Mucosa of rectum (tissue), 2 donors: ENCODE data around the gene EME2.

Experiments used
- H3K27ac ChIP-seq, 2 donors: one replicate each; pipeline ENCODE4 v1.7.0; 2013; ENCODE audit warnings: inconsistent platforms in 2 of 2, low read depth in 2 of 2, low read length in 2 of 2
- H3K27me3 ChIP-seq, 2 donors: one replicate each; pipeline ENCODE4 v1.7.0; 2013; ENCODE audit warnings: low read length in 2 of 2; ENCODE audit not compliant: control insufficient read depth in 2 of 2, insufficient read depth in 2 of 2
- H3K36me3 ChIP-seq, 2 donors: one replicate each; pipeline ENCODE4 v1.7.0; 2013; ENCODE audit warnings: low read length in 2 of 2; ENCODE audit not compliant: control insufficient read depth in 2 of 2, insufficient read depth in 2 of 2
- H3K4me1 ChIP-seq, 2 donors: one replicate each; pipeline ENCODE4 v1.7.0; 2013; ENCODE audit warnings: low read length in 2 of 2, mild to moderate bottlenecking in 1 of 2; ENCODE audit not compliant: control insufficient read depth in 2 of 2, insufficient read depth in 2 of 2
- H3K4me3 ChIP-seq, 2 donors: one replicate each; pipeline ENCODE4 v1.7.0; 2013; ENCODE audit warnings: low read length in 2 of 2
- H3K9ac ChIP-seq, 2 donors: one replicate each; pipeline ENCODE4 v1.7.0; 2013; ENCODE audit warnings: low read length in 2 of 2, low read depth in 1 of 2, mild to moderate bottlenecking in 1 of 2
- H3K9me3 ChIP-seq, 2 donors: one replicate each; pipeline ENCODE4 v1.7.0; 2013; ENCODE audit warnings: low read length in 2 of 2; ENCODE audit not compliant: control insufficient read depth in 2 of 2
- donor health status: healthy.
- donor health status: Normal muscosa, but diverticular disease.

The EME2 gene

DNA sequence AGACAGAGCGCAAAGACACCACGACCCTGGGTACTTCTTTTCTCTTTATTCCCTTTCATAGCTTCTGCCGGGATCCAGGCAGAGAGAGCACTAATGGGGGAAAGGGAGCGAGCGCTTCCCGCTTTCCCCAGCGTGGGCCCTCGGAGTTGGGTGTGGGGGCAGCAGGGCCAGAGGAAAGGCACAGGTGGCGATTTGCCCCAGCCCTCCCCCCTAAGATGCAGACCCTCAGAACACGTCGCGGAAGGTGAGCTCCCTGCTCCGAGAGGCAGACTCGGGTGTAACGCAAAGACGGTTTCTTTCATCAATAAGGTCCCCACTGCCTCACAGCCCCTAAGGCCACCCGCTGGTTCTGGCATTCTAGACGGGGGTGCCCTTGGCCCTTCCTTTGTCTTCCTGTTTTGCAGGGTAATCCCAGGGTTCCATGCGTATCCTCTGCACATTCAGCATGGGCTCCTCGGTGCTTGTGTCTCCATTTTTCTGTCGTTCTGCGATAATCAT is 697 bp upstream of the EME2 start:
- Histone ChIP-seq H3K4me3 (peak overlapping the region; percentile 81 to 88), H3K9me3 (no peaks in the 10 kb centered on the region), H3K27ac (peak overlapping the region; percentile 90 to 91), H3K27me3 (no peaks in the 10 kb centered on the region), H3K9ac (peak overlapping the region; percentile 78 to 79), H3K36me3 (peaks cover 19 to 32% of the 10 kb centered on the region in 2 donors), H3K4me1 (peaks cover 27 to 34% of the 10 kb centered on the region in 2 donors)

DNA sequence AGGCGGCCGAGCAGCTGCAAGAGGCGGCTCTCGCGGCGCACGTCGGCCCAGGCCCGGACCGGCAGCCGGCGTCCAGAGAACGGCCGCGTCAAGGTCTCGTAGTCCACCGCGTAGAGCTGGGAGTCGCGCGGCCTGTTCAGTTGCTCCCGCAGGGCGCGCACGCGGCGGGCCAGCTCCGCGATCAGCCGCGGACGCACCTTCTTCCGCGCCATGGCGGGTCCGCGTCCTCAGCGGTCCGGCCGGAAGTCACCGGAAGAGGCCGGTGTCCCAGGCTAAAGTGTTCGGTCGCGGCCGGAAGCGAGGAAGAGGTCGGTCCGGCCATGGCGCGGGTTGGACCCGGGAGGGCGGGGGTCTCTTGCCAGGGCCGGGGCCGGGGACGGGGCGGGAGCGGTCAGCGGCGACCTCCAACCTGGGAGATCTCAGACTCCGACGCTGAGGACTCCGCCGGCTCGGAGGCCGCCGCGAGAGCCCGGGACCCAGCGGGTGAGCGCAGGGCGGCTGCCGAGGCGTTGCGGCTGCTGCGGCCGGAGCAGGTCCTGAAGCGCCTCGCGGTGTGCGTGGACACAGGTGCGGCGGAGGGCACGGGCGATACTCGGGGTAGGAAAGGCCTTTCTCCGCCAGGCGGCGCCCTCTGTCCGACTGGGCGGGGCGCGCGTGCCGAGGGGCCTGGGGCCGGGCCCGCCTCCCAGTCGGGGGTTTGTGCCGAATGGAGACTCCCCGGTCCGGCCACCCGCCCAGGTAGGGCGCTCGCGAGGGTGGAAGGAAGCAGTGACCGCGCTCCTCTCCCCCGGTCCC is 495 bp downstream of the EME2 start, which contains the start of gene MRPS34:
Gene MRPS34, minus strand, starts transcription at position 227 of the 795 bp plus-strand sequence. Its CDS starts 15 bp downstream, at position 212.
- H3K9ac ChIP-seq = peak within 1 kb of the TSS; percentile 78 to 79
- peaks cover 19 to 32% of the 10 kb centered on the region in 2 donors for H3K36me3 ChIP-seq
- H3K27ac ChIP-seq = peak within 1 kb of the TSS; percentile 90 to 91
- no peaks in the 10 kb centered on the region for H3K9me3 ChIP-seq
- H3K4me1 ChIP-seq = peaks cover 27 to 34% of the 10 kb centered on the region in 2 donors
- H3K27me3 ChIP-seq = no peaks in the 10 kb centered on the region
- H3K4me3 ChIP-seq = peak within 1 kb of the TSS; percentile 81 to 88

DNA sequence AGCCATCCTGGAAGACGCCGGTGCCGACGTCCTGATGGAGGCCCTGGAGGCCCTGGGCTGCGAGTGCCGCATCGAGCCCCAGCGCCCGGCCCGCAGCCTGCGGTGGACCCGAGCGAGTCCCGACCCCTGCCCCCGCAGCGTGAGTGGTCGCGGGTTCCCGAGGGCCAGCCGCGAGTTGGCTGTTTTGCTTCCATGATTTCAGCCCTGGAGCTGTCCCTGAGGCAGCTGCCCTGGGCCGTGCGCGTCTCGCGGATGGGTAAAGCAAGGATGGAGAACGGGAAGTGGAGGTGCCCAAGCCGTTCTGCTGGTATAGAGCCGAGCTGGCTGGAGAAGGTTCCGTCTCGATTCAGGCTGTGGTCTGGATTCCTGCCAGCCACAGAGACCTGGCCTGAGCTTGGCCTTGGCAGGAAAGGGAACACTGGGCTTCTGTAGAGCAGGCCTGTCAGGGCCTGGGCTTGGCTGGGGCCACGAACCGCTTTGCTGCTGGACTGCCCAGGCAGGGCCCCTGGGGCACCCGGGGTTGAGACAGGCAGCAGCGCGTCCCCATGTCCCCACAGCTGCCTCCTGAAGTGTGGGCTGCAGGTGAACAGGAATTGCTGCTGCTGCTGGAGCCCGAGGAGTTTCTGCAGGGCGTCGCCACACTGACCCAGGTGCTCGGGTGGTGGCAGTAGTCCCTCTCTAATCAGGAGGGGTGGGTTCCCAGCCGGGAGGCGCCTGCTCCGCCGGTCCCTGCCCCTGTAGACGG is 1.3 kb downstream of the EME2 start:
- Histone ChIP-seq H3K4me3 (peak overlapping the region; percentile 81 to 88), H3K4me1 (peaks cover 27 to 34% of the 10 kb centered on the region in 2 donors), H3K27me3 (no peaks in the 10 kb centered on the region), H3K36me3 (peaks cover 16 to 30% of the 10 kb centered on the region in 2 donors), H3K9ac (peak overlapping the region; percentile 68 to 79), H3K27ac (peak overlapping the region; percentile 90 to 91), H3K9me3 (no peaks in the 10 kb centered on the region)

DNA sequence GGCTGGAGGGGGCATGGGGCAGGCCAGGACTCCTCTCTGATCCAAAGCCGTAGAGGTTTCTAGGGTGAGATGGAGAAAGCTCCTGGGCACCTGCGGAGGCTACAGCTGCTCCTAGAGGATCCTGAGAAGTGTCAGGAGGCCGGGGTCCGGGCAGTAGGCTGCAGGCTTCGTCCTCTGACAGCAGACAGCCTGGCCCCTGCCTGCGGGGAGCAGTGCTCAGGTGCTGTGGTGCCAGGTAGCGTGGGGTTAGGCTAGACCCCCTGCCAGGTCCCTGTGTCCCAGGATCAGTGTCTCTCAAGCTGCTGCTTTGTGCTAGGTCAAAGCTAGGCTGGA is 1.8 kb downstream of the EME2 start:
- Histone ChIP-seq H3K9ac (no peak overlapping the region), H3K4me3 (peak overlapping the region in 1 of 2 donors; percentile 81), H3K36me3 (peaks cover 16 to 33% of the 10 kb centered on the region in 2 donors)

DNA sequence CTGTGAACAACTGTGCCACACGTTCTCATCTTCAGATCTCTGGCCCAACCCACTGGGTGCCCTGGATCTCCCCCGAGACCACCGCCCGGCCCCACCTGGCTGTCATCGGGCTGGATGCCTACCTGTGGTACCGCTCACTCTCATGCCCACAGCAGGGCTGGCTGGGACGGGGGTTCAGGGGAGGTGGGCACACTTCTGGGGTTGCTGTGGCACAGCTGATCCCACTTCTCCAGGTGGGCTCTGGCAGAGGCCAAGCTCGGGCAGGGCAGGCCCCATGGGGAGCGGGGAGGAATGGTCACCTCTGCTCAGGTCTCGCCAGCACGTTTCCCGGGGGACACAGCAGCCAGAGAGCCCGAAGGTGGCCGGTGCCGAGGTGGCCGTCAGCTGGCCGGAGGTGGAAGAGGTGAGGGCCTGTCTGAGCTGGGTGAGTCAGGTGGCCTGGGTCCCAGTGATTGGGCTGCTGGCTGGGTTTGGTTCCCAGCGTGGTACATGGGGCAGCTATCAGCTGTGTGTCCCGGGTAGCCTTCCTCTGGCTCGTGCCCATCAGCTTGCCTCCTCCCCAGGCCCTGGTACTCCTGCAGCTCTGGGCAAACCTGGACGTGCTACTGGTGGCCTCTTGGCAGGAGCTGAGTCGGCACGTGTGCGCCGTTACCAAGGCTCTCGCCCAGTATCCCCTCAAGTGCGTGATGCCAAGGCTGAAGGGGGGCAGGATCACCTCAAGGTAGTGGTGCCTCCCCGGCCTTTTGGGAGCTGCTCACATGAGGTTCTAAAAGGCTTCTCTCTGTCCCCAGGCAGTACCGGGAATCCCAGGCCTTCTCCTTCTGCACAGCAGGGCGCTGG is 2.6 kb downstream of the EME2 start:
- H3K36me3 ChIP-seq = peaks cover 19 to 33% of the 10 kb centered on the region in 2 donors
- no peak overlapping the region for H3K4me3 ChIP-seq
- no peaks in the 10 kb centered on the region for H3K9me3 ChIP-seq
- H3K9ac ChIP-seq = no peak overlapping the region
- no peak overlapping the region for H3K27ac ChIP-seq
- H3K4me1 ChIP-seq = peaks cover 24 to 28% of the 10 kb centered on the region in 2 donors
- no peaks in the 10 kb centered on the region for H3K27me3 ChIP-seq

More for the DNA sequence above, 1.8 kb downstream of the EME2 start:
- H3K9me3 ChIP-seq = no peaks in the 10 kb centered on the region
- peaks cover 27 to 34% of the 10 kb centered on the region in 2 donors for H3K4me1 ChIP-seq
- H3K27me3 ChIP-seq = no peaks in the 10 kb centered on the region
- no peak overlapping the region for H3K27ac ChIP-seq

DNA sequence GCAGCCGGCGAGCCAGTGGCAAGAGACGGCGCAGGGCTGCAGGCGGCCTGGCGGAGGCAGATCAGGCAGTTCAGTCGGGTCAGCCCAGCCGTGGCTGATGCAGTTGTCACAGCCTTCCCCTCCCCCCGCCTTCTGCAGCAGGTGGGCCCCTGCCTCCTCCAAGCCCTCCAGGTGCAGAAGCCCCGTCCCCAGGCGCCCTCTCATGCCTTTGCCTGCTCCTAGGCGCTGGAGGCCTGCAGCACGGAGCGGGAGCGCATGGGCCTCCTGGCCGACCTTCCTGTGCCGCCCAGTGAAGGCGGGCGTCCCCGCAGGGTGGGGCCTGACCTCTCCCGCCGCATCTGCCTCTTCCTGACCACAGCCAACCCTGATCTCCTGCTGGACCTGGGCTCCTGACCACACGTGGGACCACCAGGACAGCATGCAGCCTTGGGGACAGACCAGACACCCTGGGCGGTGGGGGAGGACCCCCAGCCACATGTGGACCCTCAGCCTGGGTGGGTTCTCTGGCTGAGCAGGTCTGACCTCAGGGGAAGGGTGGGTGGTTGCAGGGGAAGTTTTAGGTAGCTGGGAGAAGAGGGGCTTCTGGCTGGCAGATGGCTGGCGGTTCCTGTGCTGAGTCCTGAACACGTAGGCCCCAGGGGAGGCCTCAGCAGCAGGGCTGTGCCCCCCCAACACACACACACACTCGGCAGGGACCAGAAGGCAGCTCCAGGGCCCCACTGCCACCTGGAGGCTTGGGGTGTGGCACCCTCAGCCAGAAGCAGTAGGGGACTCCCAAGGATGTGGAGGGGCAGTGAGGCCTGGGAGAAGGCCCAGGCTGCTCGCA is 3.4 kb downstream of the EME2 start:
- H3K9ac ChIP-seq = no peak overlapping the region
- no peak overlapping the region for H3K27ac ChIP-seq
- H3K4me1 ChIP-seq = peaks cover 22 to 25% of the 10 kb centered on the region in 2 donors
- peaks cover 22 to 36% of the 10 kb centered on the region in 2 donors for H3K36me3 ChIP-seq
- H3K27me3 ChIP-seq = no peaks in the 10 kb centered on the region
- no peak overlapping the region for H3K4me3 ChIP-seq
- no peaks in the 10 kb centered on the region for H3K9me3 ChIP-seq

DNA sequence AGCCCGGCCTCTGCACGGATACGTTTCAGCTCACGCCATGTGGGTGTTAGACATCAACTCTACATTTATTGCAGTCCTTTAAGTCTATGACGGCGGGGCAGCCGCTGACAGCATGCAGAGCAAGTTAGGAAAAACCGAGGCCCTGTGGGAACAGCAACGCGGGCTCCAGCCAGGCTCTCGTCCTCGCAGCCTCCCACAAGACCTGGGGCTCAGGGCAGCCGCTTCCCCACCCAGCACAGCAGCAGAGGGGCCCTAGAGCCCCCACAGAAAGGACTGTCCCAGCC is 4.0 kb downstream of the EME2 start:
- H3K9me3 ChIP-seq = no peaks in the 10 kb centered on the region
- H3K27me3 ChIP-seq = no peaks in the 10 kb centered on the region
- H3K4me1 ChIP-seq = peaks cover 28 to 30% of the 10 kb centered on the region in 2 donors
- H3K4me3 ChIP-seq = no peak overlapping the region
- H3K9ac ChIP-seq = no peak overlapping the region
- peaks cover 23 to 36% of the 10 kb centered on the region in 2 donors for H3K36me3 ChIP-seq
- H3K27ac ChIP-seq = no peak overlapping the region

DNA sequence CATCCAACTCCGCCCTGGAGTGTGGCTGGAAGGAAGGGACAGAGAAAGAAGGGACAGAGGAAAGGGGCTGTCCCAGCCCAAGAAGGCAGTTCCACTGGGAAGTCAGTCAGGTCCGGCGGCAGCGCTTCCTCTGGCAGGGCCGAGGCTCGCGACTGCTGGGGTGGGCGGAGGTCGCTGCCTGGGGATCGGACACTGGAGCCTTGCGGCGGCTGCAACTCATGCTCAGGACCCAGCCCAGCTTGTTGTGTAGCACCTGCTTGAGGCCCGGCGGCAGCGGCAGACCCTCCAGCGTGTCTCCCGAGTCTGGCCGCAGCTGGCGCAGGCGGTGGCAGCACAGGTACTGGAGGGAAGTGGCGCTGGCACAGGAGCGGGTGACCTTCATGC is 4.4 kb downstream of the EME2 start:
- Histone ChIP-seq H3K27me3 (no peaks in the 10 kb centered on the region), H3K9ac (no peak overlapping the region), H3K4me1 (peaks cover 27 to 28% of the 10 kb centered on the region in 2 donors), H3K36me3 (peaks cover 23 to 36% of the 10 kb centered on the region in 2 donors), H3K27ac (no peak overlapping the region), H3K4me3 (no peak overlapping the region), H3K9me3 (no peaks in the 10 kb centered on the region)
